AG04450 (cell line): ENCODE data around the gene RTN4. TPM values are rescaled to one million over a fixed set of nuclear protein-coding genes. Genes with fewer than 3 reads are reported as not detected.

ENCODE experiments used
- CTCF ChIA-PET: fragments of 300-600, 350-600 bp; formaldehyde crosslinking; extraction: SDS; loops from one replicate; lab custom pipeline; 2022; ENCODE audit warnings: antibody characterized with exemption, inconsistent platforms; lab: Charles Lee
- POLR2A ChIA-PET: fragments of 350-600 bp; formaldehyde crosslinking; extraction: SDS; loops from one replicate; lab custom pipeline; 2021; ENCODE audit warnings: antibody characterized with exemption, inconsistent platforms; lab: Yijun Ruan, JAX
- DNase-seq: peaks from one replicate; pipeline ENCODE4 v3.0.0-alpha.2; 2011; ENCODE audit warnings: low read depth, low spot score
- H3K27ac ChIP-seq: one replicate; pipeline ENCODE4 v1.5.1; 2012; ENCODE audit warnings: low read depth, low read length, control low read depth
- H3K27me3 ChIP-seq: one replicate; pipeline ENCODE4 v1.6.0; 2012; ENCODE audit warnings: low read length; ENCODE audit not compliant: control insufficient read depth, insufficient read depth
- H3K4me3 ChIP-seq: 2 replicates; pipeline ENCODE4 v1.5.1; 2011; ENCODE audit warnings: mild to moderate bottlenecking, low read depth, low read length, control low read depth
- H3K9me3 ChIP-seq: 2 replicates; pipeline ENCODE4 v1.5.1; 2012; ENCODE audit warnings: low read length; ENCODE audit not compliant: control insufficient read depth, insufficient read depth
- polyA plus RNA-seq: library from polyadenylated mRNA; depleted of rRNA; stranded (reverse); fragments of >200 nt; gene quantifications from 2 replicates; pipeline ENCODE4 v1.2.3, GENCODE V29; 2011
- TF ChIP-seq, protein P1 (sequence below): IDR thresholded peaks from 2 replicates; pipeline ENCODE4 v1.5.1; 2011; ENCODE audit warnings: low read depth, low read length, control low read depth, inconsistent platforms

Gene RTN4
- polyA plus RNA-seq, 1 experiment: 668 TPM

- no peaks in the 10 kb centered on the region for H3K27me3 ChIP-seq
- H3K4me3 ChIP-seq: no peak overlapping the region
- TF ChIP-seq, protein P1, sequence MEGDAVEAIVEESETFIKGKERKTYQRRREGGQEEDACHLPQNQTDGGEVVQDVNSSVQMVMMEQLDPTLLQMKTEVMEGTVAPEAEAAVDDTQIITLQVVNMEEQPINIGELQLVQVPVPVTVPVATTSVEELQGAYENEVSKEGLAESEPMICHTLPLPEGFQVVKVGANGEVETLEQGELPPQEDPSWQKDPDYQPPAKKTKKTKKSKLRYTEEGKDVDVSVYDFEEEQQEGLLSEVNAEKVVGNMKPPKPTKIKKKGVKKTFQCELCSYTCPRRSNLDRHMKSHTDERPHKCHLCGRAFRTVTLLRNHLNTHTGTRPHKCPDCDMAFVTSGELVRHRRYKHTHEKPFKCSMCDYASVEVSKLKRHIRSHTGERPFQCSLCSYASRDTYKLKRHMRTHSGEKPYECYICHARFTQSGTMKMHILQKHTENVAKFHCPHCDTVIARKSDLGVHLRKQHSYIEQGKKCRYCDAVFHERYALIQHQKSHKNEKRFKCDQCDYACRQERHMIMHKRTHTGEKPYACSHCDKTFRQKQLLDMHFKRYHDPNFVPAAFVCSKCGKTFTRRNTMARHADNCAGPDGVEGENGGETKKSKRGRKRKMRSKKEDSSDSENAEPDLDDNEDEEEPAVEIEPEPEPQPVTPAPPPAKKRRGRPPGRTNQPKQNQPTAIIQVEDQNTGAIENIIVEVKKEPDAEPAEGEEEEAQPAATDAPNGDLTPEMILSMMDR: no peak
- no peaks in the 10 kb centered on the region; the same call in 1 of the 2 replicates for H3K9me3 ChIP-seq
- POLR2A ChIA-PET: no interaction called here
- CTCF ChIA-PET: interaction anchor here (1.2 kb wide), 1 partner anchor 202 kb away, joined by 3 read pairs; no protein-coding TSS in a partner anchor
- DNase-seq: no peak
- no peak overlapping the region for H3K27ac ChIP-seq
Measured at GRCh38 chr2:54966165-54966832, 84.0 kb downstream of the RTN4 start.

DNA sequence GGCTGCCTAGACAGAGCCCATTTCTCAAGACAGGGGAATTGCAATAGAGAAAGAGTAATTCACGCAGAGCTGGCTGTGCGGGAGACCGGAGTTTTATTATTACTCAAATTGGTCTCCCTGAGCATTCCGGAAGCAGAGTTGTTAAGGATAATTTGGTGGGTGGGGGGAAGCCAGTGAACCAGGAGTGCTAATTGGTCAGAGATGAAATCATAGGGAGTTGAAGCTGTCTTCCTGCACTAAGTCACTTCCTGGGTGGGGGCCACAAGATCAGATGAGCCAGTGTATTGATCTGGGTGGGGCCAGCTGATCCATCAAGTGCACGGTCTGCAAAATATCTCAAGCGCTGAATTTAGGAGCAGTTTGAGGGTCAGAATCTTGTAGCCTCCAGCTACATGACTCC is 84.8 kb downstream of the RTN4 start:
- ChIA-PET POLR2A (no interaction called here), CTCF (interaction anchor here (1.2 kb wide), 1 partner anchor 203 kb away, joined by 3 read pairs; no protein-coding TSS in a partner anchor)
- TF ChIP-seq, protein P1: no peak
- H3K27me3 ChIP-seq: no peaks in the 10 kb centered on the region
- H3K4me3 ChIP-seq: no peak overlapping the region
- H3K9me3 ChIP-seq: no peaks in the 10 kb centered on the region; the same call in 1 of the 2 replicates
- H3K27ac ChIP-seq: no peak overlapping the region
- DNase-seq: no peak

DNA sequence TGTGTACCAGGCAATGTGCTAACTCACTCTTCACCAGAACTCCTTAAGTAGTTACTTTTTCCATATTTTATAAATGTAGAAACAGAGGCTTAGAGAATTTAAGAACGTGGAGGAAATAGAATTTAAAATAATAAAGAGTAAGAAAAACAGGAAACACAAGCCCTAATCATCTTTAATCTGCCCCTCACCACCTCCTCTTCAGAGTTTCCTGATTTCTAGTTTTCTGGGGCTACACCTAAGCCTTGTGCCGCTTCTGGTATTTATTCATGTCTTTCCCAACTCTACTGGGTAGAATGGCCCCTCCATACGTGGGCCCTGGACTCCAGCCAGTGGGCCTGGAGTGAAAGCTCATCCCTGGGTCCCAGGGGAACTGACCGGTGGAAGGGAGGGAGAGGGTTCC is 85.4 kb downstream of the RTN4 start:
- no peak for DNase-seq
- H3K4me3 ChIP-seq: no peak overlapping the region
- no peaks in the 10 kb centered on the region for H3K27me3 ChIP-seq
- H3K27ac ChIP-seq: no peak overlapping the region
- TF ChIP-seq, protein P1: no peak
- POLR2A ChIA-PET: no interaction called here
- CTCF ChIA-PET: no interaction called here
- H3K9me3 ChIP-seq: no peaks in the 10 kb centered on the region; the same call in 1 of the 2 replicates

- no peak overlapping the region for H3K27ac ChIP-seq
- DNase-seq: no peak
- H3K4me3 ChIP-seq: no peak overlapping the region
- ChIA-PET CTCF (no interaction called here), POLR2A (no interaction called here)
- H3K9me3 ChIP-seq: no peaks in the 10 kb centered on the region; the same call in 1 of the 2 replicates
- no peaks in the 10 kb centered on the region for H3K27me3 ChIP-seq
- TF ChIP-seq, protein P1: no peak
Measured at GRCh38 chr2:54964271-54964670, 86.0 kb downstream of the RTN4 start.

DNA sequence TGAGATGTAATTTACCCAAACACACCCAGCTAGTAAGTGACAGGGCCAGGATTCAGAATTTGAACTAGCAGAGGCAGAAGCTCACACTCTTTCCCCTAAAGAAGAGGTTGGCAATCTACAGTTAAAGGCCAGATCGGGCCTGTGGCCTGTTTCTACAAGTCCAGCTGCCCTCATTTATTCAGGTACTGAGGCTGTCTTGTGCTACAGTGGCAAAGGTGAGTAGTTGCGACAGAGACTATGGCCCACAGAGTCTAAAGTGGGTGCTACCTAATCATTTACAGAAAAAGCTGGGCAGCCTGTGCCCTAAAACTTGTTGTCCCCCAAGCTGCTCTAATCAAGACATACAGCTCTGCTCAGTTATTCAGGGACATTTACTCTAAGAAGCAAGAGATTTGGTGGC is 86.8 kb downstream of the RTN4 start:
- no peaks in the 10 kb centered on the region; the same call in 1 of the 2 replicates for H3K9me3 ChIP-seq
- H3K27ac ChIP-seq: no peak overlapping the region
- TF ChIP-seq, protein P1: no peak
- CTCF ChIA-PET: interaction anchor here (0.9 to 1.1 kb wide), 2 partner anchors 205 to 856 kb away, joined by 3 to 4 read pairs; no protein-coding TSS in a partner anchor
- no peak for DNase-seq
- no peaks in the 10 kb centered on the region for H3K27me3 ChIP-seq
- POLR2A ChIA-PET: no interaction called here
- no peak overlapping the region for H3K4me3 ChIP-seq
